B cell (primary cell): ENCODE data around the gene MAP1B. TPM values are rescaled to one million over a fixed set of nuclear protein-coding genes. Genes with fewer than 3 reads are reported as not detected.

ENCODE experiments used
- ATAC-seq: fragments of 200-7000 bp; cut with Tn5 transposase; one replicate; pipeline ENCODE4 v1.10.0; 2021; ENCODE audit warnings: low read depth, mild to moderate bottlenecking, moderate number of reproducible peaks, moderate library complexity
- CTCF ChIA-PET: fragments of 350-600 bp; sonication (Branson Sonifier 250); formaldehyde crosslinking; loops from one replicate; lab custom pipeline; 2021; ENCODE audit warnings: antibody characterized with exemption, inconsistent platforms; lab: Charles Lee
- POLR2A ChIA-PET: fragments of 350-600 bp; sonication (Branson Sonifier 250); formaldehyde crosslinking; loops from one replicate; lab custom pipeline; 2021; ENCODE audit warnings: antibody characterized with exemption; lab: Charles Lee
- DNase-seq: peaks from one replicate; pipeline ENCODE4 v3.0.0; 2013
- H2AFZ ChIP-seq: 2 replicates; pipeline ENCODE4 v1.6.1; 2012; ENCODE audit warnings: mild to moderate bottlenecking, low read depth, low read length; ENCODE audit not compliant: insufficient read depth, poor library complexity, severe bottlenecking
- H3K27ac ChIP-seq, 2 donors: 1 replicate in 1 of 2; 2 replicates in 1 of 2; pipeline ENCODE4 v1.5.1; 2012 to 2013; ENCODE audit warnings: low read length in 2 of 2, mild to moderate bottlenecking in 2 of 2, moderate library complexity in 1 of 2
- H3K27me3 ChIP-seq, 4 experiments: fragments of 200-600 bp in 1 of 4; sonication (generic) in 1 of 4; replicated peaks in 1 of 4; 1 replicate in 2 of 4; 2 replicates in 2 of 4; pipeline versions ENCODE4 v1.6.1 to v1.7.0; 2013 to 2016; ENCODE audit warnings: low read length in 3 of 4, mild to moderate bottlenecking in 2 of 4, mixed read lengths in 1 of 4, moderate library complexity in 1 of 4; ENCODE audit not compliant: insufficient read depth in 4 of 4, control insufficient read depth in 3 of 4; ENCODE audit errors: control extremely low read depth in 1 of 4
- H3K36me3 ChIP-seq, 2 experiments: replicated peaks in 1 of 2; 1 replicate in 1 of 2; 2 replicates in 1 of 2; pipeline versions ENCODE4 v1.6.1 to v1.7.1; 2013; ENCODE audit warnings: low read length in 1 of 2; ENCODE audit not compliant: insufficient read depth in 2 of 2, control insufficient read depth in 1 of 2; ENCODE audit errors: control extremely low read depth in 1 of 2, extremely low read depth in 1 of 2
- H3K4me1 ChIP-seq, 2 donors: fragments of 200-600 bp in 1 of 2; sonication (generic) in 1 of 2; 1 replicate in 1 of 2; 2 replicates in 1 of 2; pipeline versions ENCODE4 v1.5.1 to v1.6.1; 2013 to 2017; ENCODE audit warnings: low read length in 2 of 2; ENCODE audit not compliant: control insufficient read depth in 2 of 2, insufficient read depth in 2 of 2
- H3K4me2 ChIP-seq: replicated peaks from 2 replicates; pipeline ENCODE3; 2012; ENCODE audit warnings: mild to moderate bottlenecking, low read depth, low read length; ENCODE audit not compliant: poor library complexity, severe bottlenecking
- H3K4me3 ChIP-seq, 5 experiments: fragments of 200-600 bp in 1 of 5; sonication (generic) in 1 of 5; 1 replicate in 3 of 5; 2 replicates in 2 of 5; pipeline versions ENCODE4 v1.5.1 to v1.7.0; 2011 to 2016; ENCODE audit warnings: low read length in 4 of 5, mild to moderate bottlenecking in 4 of 5, low read depth in 2 of 5, control low read depth in 1 of 5, moderate library complexity in 1 of 5; ENCODE audit not compliant: insufficient read depth in 1 of 5; ENCODE audit errors: control extremely low read depth in 1 of 5, extremely low read depth in 1 of 5
- H3K79me2 ChIP-seq: fragments of 200-600 bp; sonication (generic); one replicate; pipeline ENCODE4 v1.6.0; 2016; ENCODE audit warnings: low read length; ENCODE audit not compliant: control insufficient read depth, insufficient read depth
- H3K9ac ChIP-seq: fragments of 200-600 bp; sonication (generic); 2 replicates; pipeline ENCODE4 v1.6.1; 2017; ENCODE audit warnings: mild to moderate bottlenecking, low read length, moderate library complexity
- H3K9me3 ChIP-seq, 3 donors: one replicate each; pipeline versions ENCODE4 v1.6.1 to v1.7.1; 2013; ENCODE audit warnings: low read length in 2 of 3; ENCODE audit not compliant: control insufficient read depth in 2 of 3, insufficient read depth in 1 of 3; ENCODE audit errors: control extremely low read depth in 1 of 3
- H4K20me1 ChIP-seq: 2 replicates; pipeline ENCODE4 v1.6.0; 2012; ENCODE audit warnings: mild to moderate bottlenecking, low read length; ENCODE audit not compliant: insufficient read depth, control insufficient read depth, poor library complexity, severe bottlenecking
- H3K27ac Mint-ChIP-seq: one replicate; pipeline ENCODE4 v1.8.0; 2021; ENCODE audit warnings: mixed read lengths
- H3K27me3 Mint-ChIP-seq: one replicate; pipeline ENCODE4 v1.8.0; 2021; ENCODE audit warnings: mixed read lengths
- H3K4me1 Mint-ChIP-seq: one replicate; pipeline ENCODE4 v1.8.0; 2021; ENCODE audit warnings: mixed read lengths
- H3K4me3 Mint-ChIP-seq: one replicate; pipeline ENCODE4 v1.8.0; 2021; ENCODE audit warnings: mixed read lengths
- H3K9me3 Mint-ChIP-seq: one replicate; pipeline ENCODE4 v1.8.0; 2022; ENCODE audit warnings: mixed read lengths; ENCODE audit not compliant: insufficient read depth
- EZH2 ChIP-seq: IDR thresholded peaks from 2 replicates; pipeline ENCODE4 v1.6.1; 2012; ENCODE audit warnings: borderline replicate concordance, low read depth, mild to moderate bottlenecking, moderate library complexity, low read length; ENCODE audit not compliant: insufficient read depth, poor library complexity, severe bottlenecking
- WGBS: methylation state at CpG from one replicate; pipeline ENCODE4 v1.1.5; 2013; ENCODE audit warnings: missing lambda C conversion rate; ENCODE audit not compliant: insufficient coverage; 5-methylcytosine and 5-hydroxymethylcytosine counted together
- intact Hi-C: fragments of 100-400 bp; cut with micrococcal nuclease; formaldehyde crosslinking; loops from one replicate; pipeline ENCODE4 v1.10.0; 2022
- polyA plus RNA-seq: library from polyadenylated mRNA; depleted of rRNA; stranded (reverse); fragments of >200 nt; gene quantifications from 2 replicates; pipeline ENCODE4 v1.2.3, GENCODE V29; 2012
- total RNA-seq, 2 donors: library from RNA; stranded (reverse); fragments of 120-200 nt in 1 of 2; gene quantifications; 1 replicate in 1 of 2; 2 replicates in 1 of 2; pipeline versions ENCODE4 v1.2.3 to v1.2.4, GENCODE V29; 2013 to 2022
- TF ChIP-seq, protein P1 (sequence below): fragments of 200-600 bp; IDR thresholded peaks from one replicate; pipeline ENCODE4 v1.8.0; 2022; ENCODE audit warnings: antibody characterized with exemption, mild to moderate bottlenecking

The MAP1B gene
- total and polyA plus RNA-seq, 2 donors (not counting 1 experiment from before 2014, with no cell fraction given): 0.15 TPM; not detected in 1

GRCh38 chr5:72092074-72092473 lies 15.2 kb upstream of the MAP1B start:
- H3K27me3 Mint-ChIP-seq: peaks cover 23% of the 10 kb centered on the region
- no CpG with 5 or more reads among the region's 1 CpG for WGBS

GRCh38 chr5:72093217-72093616 lies 14.1 kb upstream of the MAP1B start:
- no peaks in the 10 kb centered on the region for H3K4me1 Mint-ChIP-seq
- TF ChIP-seq, protein P1, sequence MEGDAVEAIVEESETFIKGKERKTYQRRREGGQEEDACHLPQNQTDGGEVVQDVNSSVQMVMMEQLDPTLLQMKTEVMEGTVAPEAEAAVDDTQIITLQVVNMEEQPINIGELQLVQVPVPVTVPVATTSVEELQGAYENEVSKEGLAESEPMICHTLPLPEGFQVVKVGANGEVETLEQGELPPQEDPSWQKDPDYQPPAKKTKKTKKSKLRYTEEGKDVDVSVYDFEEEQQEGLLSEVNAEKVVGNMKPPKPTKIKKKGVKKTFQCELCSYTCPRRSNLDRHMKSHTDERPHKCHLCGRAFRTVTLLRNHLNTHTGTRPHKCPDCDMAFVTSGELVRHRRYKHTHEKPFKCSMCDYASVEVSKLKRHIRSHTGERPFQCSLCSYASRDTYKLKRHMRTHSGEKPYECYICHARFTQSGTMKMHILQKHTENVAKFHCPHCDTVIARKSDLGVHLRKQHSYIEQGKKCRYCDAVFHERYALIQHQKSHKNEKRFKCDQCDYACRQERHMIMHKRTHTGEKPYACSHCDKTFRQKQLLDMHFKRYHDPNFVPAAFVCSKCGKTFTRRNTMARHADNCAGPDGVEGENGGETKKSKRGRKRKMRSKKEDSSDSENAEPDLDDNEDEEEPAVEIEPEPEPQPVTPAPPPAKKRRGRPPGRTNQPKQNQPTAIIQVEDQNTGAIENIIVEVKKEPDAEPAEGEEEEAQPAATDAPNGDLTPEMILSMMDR: no peak
- no peak for TF ChIP-seq EZH2
- Histone ChIP-seq H3K36me3 (no peaks in the 10 kb centered on the region), H4K20me1 (no peaks in the 10 kb centered on the region), H3K4me1 (no peaks in the 10 kb centered on the region), H3K9me3 (no peaks in the 10 kb centered on the region), H3K4me3 (no peak overlapping the region), H3K27me3 (peaks cover 0 to 6% (median 0%) of the 10 kb centered on the region in 4 experiments), H3K4me2 (no peak overlapping the region), H3K27ac (no peak overlapping the region), H3K9ac (no peak overlapping the region), H3K79me2 (no peaks in the 10 kb centered on the region), H2AFZ (no peak overlapping the region)
- ChIA-PET CTCF (no interaction called here), POLR2A (no interaction called here)
- no peak for ATAC-seq
- peaks cover 3% of the 10 kb centered on the region for H3K9me3 Mint-ChIP-seq
- no peak for DNase-seq
- no peak overlapping the region for H3K27ac Mint-ChIP-seq
- peaks cover 27% of the 10 kb centered on the region for H3K27me3 Mint-ChIP-seq
- intact Hi-C loops: no loop called here
- no peak overlapping the region for H3K4me3 Mint-ChIP-seq

More at GRCh38 chr5:72092074-72092473, 15.2 kb upstream of the MAP1B start:
- H3K9me3 Mint-ChIP-seq: no peaks in the 10 kb centered on the region
- H3K4me1 Mint-ChIP-seq: no peaks in the 10 kb centered on the region
- ATAC-seq: no peak
- Histone ChIP-seq H3K9me3 (no peaks in the 10 kb centered on the region), H2AFZ (no peak overlapping the region), H4K20me1 (no peaks in the 10 kb centered on the region), H3K9ac (no peak overlapping the region), H3K4me1 (no peaks in the 10 kb centered on the region), H3K27ac (no peak overlapping the region), H3K27me3 (peaks cover 0 to 6% (median 0%) of the 10 kb centered on the region in 4 experiments), H3K4me2 (no peak overlapping the region), H3K36me3 (no peaks in the 10 kb centered on the region), H3K4me3 (no peak overlapping the region), H3K79me2 (no peaks in the 10 kb centered on the region)
- POLR2A ChIA-PET: no interaction called here
- TF ChIP-seq EZH2: no peak
- TF ChIP-seq, protein P1: no peak
- no peak overlapping the region for H3K4me3 Mint-ChIP-seq
- CTCF ChIA-PET: no interaction called here
- intact Hi-C loops: no loop called here
- no peak for DNase-seq
- H3K27ac Mint-ChIP-seq: no peak overlapping the region
